ENCODE measurements around the gene BPIFB6. TPM values are rescaled to one million over a fixed set of nuclear protein-coding genes. Genes with fewer than 3 reads are reported as not detected.

BPIFB6 gene
- total RNA-seq, 1 experiment from 2014 or later, result not detected

- no peak for TF ChIP-seq HMGXB4 (CRISPR knock-in tag; IDR thresholded peaks at IDR 0.05)
These were observed 41.8 kb upstream of the BPIFB6 start (continued) for GRCh38 chr20:32989507-32990283.

DNA sequence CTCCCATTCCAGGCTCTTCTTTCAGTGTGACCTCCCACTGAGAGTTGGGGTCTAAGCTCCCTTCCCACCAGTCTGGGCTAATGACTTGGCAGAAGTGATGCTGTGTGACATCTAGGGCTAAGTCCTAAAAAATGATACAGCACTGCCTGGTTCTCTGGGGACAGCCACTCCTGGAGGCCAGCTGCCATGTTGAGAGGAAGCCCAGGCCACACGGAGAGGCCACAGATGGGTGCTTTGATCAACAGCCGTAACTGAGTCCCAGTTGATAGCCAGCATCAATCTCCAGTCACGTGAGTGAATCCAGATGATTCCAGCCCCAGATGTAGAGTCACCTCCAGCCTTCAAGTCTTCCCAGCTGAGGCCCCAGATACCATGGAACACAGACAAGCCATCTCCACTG, 41.0 kb upstream of the BPIFB6 start:
- no peaks in the 10 kb centered on the region for H3K4me1 Mint-ChIP-seq
- H3K27ac Mint-ChIP-seq, result no peak overlapping the region
- H3K4me3 Mint-ChIP-seq, result no peak overlapping the region
- ATAC-seq (no peak), DNase-seq (ENCODE audit: low spot score) (no peak)
- H3K9me3 Mint-ChIP-seq, result no peaks in the 10 kb centered on the region
- ChIA-PET CTCF (interaction anchor here (0.7 to 1.3 kb wide), 2 partner anchors 15 to 272 kb away, joined by 3 read pairs; no protein-coding TSS in a partner anchor), POLR2A (no interaction called here)
- TF ChIP-seq PRRX2 (CRISPR knock-in tag; IDR thresholded peaks at IDR 0.05) (no peak), TEAD1 (CRISPR knock-in tag; IDR thresholded peaks at IDR 0.05) (no peak), ZNF263 (CRISPR knock-in tag; IDR thresholded peaks at IDR 0.05; ENCODE audit: low read depth) (no peak), GRHL2 (CRISPR knock-in tag; IDR thresholded peaks at IDR 0.05; ENCODE audit: insufficient replicate concordance, severe bottlenecking) (no peak), SMAD4 (CRISPR knock-in tag; IDR thresholded peaks at IDR 0.05) (no peak), ELF4 (CRISPR knock-in tag; IDR thresholded peaks at IDR 0.05; ENCODE audit: low read depth) (no peak), ZNF396 (CRISPR knock-in tag; IDR thresholded peaks at IDR 0.05; ENCODE audit: borderline replicate concordance) (no peak), NR2C2 (CRISPR knock-in tag; IDR thresholded peaks at IDR 0.05) (no peak), ZNF671 (CRISPR knock-in tag; IDR thresholded peaks at IDR 0.05) (no peak), ZNF121 (CRISPR knock-in tag; IDR thresholded peaks at IDR 0.05) (no peak), ZNF423 (CRISPR knock-in tag; IDR thresholded peaks at IDR 0.05) (no peak), ZNF532 (CRISPR knock-in tag; IDR thresholded peaks at IDR 0.05; ENCODE audit: borderline replicate concordance) (no peak), SMAD3 (CRISPR knock-in tag; IDR thresholded peaks at IDR 0.05; ENCODE audit: borderline replicate concordance) (no peak)
- TF ChIP-seq, protein P1, sequence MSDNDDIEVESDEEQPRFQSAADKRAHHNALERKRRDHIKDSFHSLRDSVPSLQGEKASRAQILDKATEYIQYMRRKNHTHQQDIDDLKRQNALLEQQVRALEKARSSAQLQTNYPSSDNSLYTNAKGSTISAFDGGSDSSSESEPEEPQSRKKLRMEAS (CRISPR knock-in tag; IDR thresholded peaks at IDR 0.05), result no peak
- TF ChIP-seq, protein P2, sequence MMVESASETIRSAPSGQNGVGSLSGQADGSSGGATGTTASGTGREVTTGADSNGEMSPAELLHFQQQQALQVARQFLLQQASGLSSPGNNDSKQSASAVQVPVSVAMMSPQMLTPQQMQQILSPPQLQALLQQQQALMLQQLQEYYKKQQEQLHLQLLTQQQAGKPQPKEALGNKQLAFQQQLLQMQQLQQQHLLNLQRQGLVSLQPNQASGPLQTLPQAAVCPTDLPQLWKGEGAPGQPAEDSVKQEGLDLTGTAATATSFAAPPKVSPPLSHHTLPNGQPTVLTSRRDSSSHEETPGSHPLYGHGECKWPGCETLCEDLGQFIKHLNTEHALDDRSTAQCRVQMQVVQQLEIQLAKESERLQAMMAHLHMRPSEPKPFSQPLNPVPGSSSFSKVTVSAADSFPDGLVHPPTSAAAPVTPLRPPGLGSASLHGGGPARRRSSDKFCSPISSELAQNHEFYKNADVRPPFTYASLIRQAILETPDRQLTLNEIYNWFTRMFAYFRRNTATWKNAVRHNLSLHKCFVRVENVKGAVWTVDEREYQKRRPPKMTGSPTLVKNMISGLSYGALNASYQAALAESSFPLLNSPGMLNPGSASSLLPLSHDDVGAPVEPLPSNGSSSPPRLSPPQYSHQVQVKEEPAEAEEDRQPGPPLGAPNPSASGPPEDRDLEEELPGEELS (CRISPR knock-in tag; IDR thresholded peaks at IDR 0.05), result no peak
- TF ChIP-seq, protein P3, sequence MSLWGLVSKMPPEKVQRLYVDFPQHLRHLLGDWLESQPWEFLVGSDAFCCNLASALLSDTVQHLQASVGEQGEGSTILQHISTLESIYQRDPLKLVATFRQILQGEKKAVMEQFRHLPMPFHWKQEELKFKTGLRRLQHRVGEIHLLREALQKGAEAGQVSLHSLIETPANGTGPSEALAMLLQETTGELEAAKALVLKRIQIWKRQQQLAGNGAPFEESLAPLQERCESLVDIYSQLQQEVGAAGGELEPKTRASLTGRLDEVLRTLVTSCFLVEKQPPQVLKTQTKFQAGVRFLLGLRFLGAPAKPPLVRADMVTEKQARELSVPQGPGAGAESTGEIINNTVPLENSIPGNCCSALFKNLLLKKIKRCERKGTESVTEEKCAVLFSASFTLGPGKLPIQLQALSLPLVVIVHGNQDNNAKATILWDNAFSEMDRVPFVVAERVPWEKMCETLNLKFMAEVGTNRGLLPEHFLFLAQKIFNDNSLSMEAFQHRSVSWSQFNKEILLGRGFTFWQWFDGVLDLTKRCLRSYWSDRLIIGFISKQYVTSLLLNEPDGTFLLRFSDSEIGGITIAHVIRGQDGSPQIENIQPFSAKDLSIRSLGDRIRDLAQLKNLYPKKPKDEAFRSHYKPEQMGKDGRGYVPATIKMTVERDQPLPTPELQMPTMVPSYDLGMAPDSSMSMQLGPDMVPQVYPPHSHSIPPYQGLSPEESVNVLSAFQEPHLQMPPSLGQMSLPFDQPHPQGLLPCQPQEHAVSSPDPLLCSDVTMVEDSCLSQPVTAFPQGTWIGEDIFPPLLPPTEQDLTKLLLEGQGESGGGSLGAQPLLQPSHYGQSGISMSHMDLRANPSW (CRISPR knock-in tag; conservative IDR thresholded peaks at IDR 0.05; ENCODE audit: low read depth), result no peak
- no peaks in the 10 kb centered on the region for H3K27me3 Mint-ChIP-seq (ENCODE audit: low read depth)
- H3K36me3 Mint-ChIP-seq, result no peaks in the 10 kb centered on the region
